Liver (tissue), 3 donors: ENCODE results near the gene BPGM.

Source experiments
- SP1 ChIP-seq: IDR thresholded peaks from 2 replicates; pipeline ENCODE4 v1.6.1; 2018; ENCODE audit warnings: antibody characterized with exemption, mild to moderate bottlenecking
- TAF1 ChIP-seq: conservative IDR thresholded peaks from 2 replicates; pipeline ENCODE4 v1.6.1; 2016; ENCODE audit warnings: antibody characterized with exemption, mild to moderate bottlenecking
- TF ChIP-seq, protein P1 (sequence below): fragments of 150-350 bp; IDR thresholded peaks from 2 replicates; pipeline ENCODE4 v1.5.1; 2017; ENCODE audit warnings: improper control_type of control experiment, low read depth, low read length; ENCODE audit not compliant: missing input control
- TF ChIP-seq, protein P2 (sequence below): IDR thresholded peaks from 2 replicates; pipeline ENCODE4 v1.6.1; 2016; ENCODE audit warnings: antibody characterized with exemption, mild to moderate bottlenecking
- donor health status: healthy.
- donor health status: healthy.

GRCh38 chr7:134623193-134623592 lies 23.5 kb upstream of the BPGM start:
- TF ChIP-seq, protein P1, sequence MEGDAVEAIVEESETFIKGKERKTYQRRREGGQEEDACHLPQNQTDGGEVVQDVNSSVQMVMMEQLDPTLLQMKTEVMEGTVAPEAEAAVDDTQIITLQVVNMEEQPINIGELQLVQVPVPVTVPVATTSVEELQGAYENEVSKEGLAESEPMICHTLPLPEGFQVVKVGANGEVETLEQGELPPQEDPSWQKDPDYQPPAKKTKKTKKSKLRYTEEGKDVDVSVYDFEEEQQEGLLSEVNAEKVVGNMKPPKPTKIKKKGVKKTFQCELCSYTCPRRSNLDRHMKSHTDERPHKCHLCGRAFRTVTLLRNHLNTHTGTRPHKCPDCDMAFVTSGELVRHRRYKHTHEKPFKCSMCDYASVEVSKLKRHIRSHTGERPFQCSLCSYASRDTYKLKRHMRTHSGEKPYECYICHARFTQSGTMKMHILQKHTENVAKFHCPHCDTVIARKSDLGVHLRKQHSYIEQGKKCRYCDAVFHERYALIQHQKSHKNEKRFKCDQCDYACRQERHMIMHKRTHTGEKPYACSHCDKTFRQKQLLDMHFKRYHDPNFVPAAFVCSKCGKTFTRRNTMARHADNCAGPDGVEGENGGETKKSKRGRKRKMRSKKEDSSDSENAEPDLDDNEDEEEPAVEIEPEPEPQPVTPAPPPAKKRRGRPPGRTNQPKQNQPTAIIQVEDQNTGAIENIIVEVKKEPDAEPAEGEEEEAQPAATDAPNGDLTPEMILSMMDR = no peak
- TF ChIP-seq SP1 = no peak
- TF ChIP-seq, protein P2, sequence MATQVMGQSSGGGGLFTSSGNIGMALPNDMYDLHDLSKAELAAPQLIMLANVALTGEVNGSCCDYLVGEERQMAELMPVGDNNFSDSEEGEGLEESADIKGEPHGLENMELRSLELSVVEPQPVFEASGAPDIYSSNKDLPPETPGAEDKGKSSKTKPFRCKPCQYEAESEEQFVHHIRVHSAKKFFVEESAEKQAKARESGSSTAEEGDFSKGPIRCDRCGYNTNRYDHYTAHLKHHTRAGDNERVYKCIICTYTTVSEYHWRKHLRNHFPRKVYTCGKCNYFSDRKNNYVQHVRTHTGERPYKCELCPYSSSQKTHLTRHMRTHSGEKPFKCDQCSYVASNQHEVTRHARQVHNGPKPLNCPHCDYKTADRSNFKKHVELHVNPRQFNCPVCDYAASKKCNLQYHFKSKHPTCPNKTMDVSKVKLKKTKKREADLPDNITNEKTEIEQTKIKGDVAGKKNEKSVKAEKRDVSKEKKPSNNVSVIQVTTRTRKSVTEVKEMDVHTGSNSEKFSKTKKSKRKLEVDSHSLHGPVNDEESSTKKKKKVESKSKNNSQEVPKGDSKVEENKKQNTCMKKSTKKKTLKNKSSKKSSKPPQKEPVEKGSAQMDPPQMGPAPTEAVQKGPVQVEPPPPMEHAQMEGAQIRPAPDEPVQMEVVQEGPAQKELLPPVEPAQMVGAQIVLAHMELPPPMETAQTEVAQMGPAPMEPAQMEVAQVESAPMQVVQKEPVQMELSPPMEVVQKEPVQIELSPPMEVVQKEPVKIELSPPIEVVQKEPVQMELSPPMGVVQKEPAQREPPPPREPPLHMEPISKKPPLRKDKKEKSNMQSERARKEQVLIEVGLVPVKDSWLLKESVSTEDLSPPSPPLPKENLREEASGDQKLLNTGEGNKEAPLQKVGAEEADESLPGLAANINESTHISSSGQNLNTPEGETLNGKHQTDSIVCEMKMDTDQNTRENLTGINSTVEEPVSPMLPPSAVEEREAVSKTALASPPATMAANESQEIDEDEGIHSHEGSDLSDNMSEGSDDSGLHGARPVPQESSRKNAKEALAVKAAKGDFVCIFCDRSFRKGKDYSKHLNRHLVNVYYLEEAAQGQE = no peak
- no peak for TF ChIP-seq TAF1
